Measurements from ENCODE around the gene COL25A1.

COL25A1 gene

DNA sequence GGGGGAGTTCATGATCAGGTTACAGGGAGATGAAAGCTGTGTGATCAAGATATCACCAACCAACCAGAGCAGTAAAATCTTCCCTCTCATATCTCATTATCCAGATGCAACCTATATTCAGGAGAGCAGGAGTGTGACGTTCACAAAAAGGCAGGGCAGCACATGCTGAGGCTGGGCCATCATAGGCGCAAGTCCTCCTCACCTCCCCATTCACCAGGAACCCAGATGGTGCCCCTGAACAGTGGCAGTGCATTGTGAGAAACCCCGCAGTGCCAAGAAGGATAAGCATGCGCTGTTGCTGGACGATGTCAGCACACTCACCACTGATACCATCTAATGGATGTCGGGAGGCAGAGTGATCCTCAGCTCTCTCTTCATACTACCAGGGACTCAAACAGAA, 170.9 kb downstream of the COL25A1 start:
- TF ChIP-seq, protein P1, sequence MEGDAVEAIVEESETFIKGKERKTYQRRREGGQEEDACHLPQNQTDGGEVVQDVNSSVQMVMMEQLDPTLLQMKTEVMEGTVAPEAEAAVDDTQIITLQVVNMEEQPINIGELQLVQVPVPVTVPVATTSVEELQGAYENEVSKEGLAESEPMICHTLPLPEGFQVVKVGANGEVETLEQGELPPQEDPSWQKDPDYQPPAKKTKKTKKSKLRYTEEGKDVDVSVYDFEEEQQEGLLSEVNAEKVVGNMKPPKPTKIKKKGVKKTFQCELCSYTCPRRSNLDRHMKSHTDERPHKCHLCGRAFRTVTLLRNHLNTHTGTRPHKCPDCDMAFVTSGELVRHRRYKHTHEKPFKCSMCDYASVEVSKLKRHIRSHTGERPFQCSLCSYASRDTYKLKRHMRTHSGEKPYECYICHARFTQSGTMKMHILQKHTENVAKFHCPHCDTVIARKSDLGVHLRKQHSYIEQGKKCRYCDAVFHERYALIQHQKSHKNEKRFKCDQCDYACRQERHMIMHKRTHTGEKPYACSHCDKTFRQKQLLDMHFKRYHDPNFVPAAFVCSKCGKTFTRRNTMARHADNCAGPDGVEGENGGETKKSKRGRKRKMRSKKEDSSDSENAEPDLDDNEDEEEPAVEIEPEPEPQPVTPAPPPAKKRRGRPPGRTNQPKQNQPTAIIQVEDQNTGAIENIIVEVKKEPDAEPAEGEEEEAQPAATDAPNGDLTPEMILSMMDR (IDR thresholded peaks at IDR 0.05; ENCODE audit: unreplicated experiment in 3 of 3) = no peak
- Mint-ChIP-seq H3K4me1 (peaks cover 4% of the 10 kb centered on the region), H3K27me3 (ENCODE audit: low read depth) (no peaks in the 10 kb centered on the region), H3K4me3 (no peak overlapping the region), H3K36me3 (ENCODE audit: low read depth) (no peaks in the 10 kb centered on the region), H3K9me3 (no peaks in the 10 kb centered on the region), H3K27ac (no peak overlapping the region)

DNA sequence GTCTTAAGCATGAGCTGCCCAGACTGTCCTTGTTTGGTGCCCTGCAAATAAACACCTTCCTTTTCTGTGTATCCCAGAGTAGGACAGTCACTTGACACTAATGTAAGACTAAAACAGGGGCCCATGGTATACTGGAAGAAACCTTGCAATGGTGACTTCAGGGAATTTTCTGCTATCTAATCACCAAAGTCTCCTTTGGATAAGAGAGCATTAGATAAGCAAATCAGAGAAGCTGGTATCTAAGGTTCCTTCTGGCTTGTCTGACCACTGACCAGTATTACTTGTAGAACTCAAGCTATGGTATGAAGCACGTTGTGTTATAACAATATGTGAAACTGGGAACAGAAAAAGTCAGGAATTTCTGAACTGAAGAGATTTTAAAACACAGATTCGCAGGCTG, 173.9 kb downstream of the COL25A1 start:
- Mint-ChIP-seq H3K27ac (no peak overlapping the region), H3K27me3 (ENCODE audit: low read depth) (no peaks in the 10 kb centered on the region), H3K4me3 (no peak overlapping the region), H3K4me1 (no peaks in the 10 kb centered on the region), H3K9me3 (no peaks in the 10 kb centered on the region), H3K36me3 (ENCODE audit: low read depth) (no peaks in the 10 kb centered on the region)
- TF ChIP-seq, protein P1 (IDR thresholded peaks at IDR 0.05; ENCODE audit: unreplicated experiment in 3 of 3) = no peak

GRCh38 chr4:109127866-109128265, 174.6 kb downstream of the COL25A1 start:
- no peaks in the 10 kb centered on the region for H3K27me3 Mint-ChIP-seq (ENCODE audit: low read depth)
- H3K4me3 Mint-ChIP-seq = no peak overlapping the region
- no peaks in the 10 kb centered on the region for H3K4me1 Mint-ChIP-seq
- H3K9me3 Mint-ChIP-seq = no peaks in the 10 kb centered on the region
- H3K27ac Mint-ChIP-seq = no peak overlapping the region
- TF ChIP-seq, protein P1 (IDR thresholded peaks at IDR 0.05; ENCODE audit: unreplicated experiment in 3 of 3) = no peak
- no peaks in the 10 kb centered on the region for H3K36me3 Mint-ChIP-seq (ENCODE audit: low read depth)

DNA sequence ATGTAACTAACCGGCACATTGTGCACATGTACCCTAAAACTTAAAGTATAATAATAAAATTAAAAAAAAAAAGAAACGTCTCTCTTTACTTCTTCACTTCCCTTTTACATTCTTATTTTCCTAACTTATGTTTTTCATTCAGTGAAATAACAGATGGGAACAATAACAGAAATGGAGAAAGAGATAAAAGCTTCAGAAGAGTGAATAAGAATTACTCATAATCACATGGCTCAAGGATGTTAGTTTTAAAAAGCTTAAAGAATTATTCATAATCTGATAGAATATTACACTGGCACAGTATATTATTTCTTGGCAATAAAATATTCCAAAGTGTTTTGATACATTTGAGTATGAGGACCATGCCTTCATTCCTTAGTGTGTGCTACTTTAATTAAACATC, 175.6 kb downstream of the COL25A1 start:
- H3K4me3 Mint-ChIP-seq = no peak overlapping the region
- H3K4me1 Mint-ChIP-seq = no peaks in the 10 kb centered on the region
- TF ChIP-seq, protein P1 (IDR thresholded peaks at IDR 0.05; ENCODE audit: unreplicated experiment in 3 of 3) = no peak
- no peaks in the 10 kb centered on the region for H3K27me3 Mint-ChIP-seq (ENCODE audit: low read depth)
- H3K9me3 Mint-ChIP-seq = no peaks in the 10 kb centered on the region
- H3K27ac Mint-ChIP-seq = no peak overlapping the region
- H3K36me3 Mint-ChIP-seq (ENCODE audit: low read depth) = peaks cover 3% of the 10 kb centered on the region

- peaks cover 12% of the 10 kb centered on the region for H3K36me3 Mint-ChIP-seq (ENCODE audit: low read depth)
- H3K4me1 Mint-ChIP-seq = no peaks in the 10 kb centered on the region
- H3K4me3 Mint-ChIP-seq = no peak overlapping the region
- H3K9me3 Mint-ChIP-seq = peaks cover 6% of the 10 kb centered on the region
- TF ChIP-seq, protein P1 (IDR thresholded peaks at IDR 0.05; ENCODE audit: unreplicated experiment in 3 of 3) = no peak
- H3K27me3 Mint-ChIP-seq (ENCODE audit: low read depth) = no peaks in the 10 kb centered on the region
- H3K27ac Mint-ChIP-seq = no peak overlapping the region
Observed at GRCh38 chr4:109125084-109125483, 177.4 kb downstream of the COL25A1 start.

DNA sequence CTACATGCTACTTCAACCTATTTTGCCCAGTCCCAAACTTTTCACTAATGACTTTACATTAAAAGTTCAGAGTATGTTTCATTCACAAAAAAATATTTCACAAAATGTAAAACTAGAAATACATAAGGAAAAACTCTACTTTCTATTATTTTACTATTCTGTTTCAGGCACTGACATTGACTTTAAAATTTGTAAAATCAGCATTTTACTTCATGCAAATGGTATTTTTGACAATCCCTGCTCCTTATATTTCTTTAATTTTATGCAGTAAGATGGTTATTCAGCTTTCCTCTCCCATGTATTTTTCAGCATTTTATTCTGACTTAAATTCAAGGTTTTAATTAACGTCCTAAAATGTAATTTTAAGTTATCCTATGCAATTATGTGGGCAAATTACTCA, 178.5 kb downstream of the COL25A1 start:
- H3K4me1 Mint-ChIP-seq = no peaks in the 10 kb centered on the region
- no peak overlapping the region for H3K27ac Mint-ChIP-seq
- TF ChIP-seq, protein P1 (IDR thresholded peaks at IDR 0.05; ENCODE audit: unreplicated experiment in 3 of 3) = no peak

More for the DNA sequence above, 178.5 kb downstream of the COL25A1 start:
- Mint-ChIP-seq H3K4me3 (no peak overlapping the region), H3K36me3 (ENCODE audit: low read depth) (peaks cover 18% of the 10 kb centered on the region), H3K9me3 (peaks cover 13% of the 10 kb centered on the region), H3K27me3 (ENCODE audit: low read depth) (no peaks in the 10 kb centered on the region)
